Stomach (tissue), 9 donors: ENCODE data around the gene ATG5. TPM values are rescaled to one million over a fixed set of nuclear protein-coding genes. Genes with fewer than 3 reads are reported as not detected.
A peak's percentile ranks its signal among the peaks of the same experiment; 100 is the strongest.

Experiments used
- DNase-seq, 2 donors: peaks; one replicate each; pipeline versions ENCODE4 v3.0.0 to v3.0.0-alpha.2; 2013 to 2019
- H3K27ac ChIP-seq, 5 donors: fragments of 200-600 bp in 4 of 5; sonication (generic) in 4 of 5; one replicate each; pipeline ENCODE4 v1.5.1; 2013 to 2019; ENCODE audit warnings: mild to moderate bottlenecking in 1 of 5, moderate library complexity in 1 of 5
- H3K27me3 ChIP-seq, 3 donors: fragments of 200-600 bp; sonication (generic); one replicate each; pipeline ENCODE4 v1.5.1; 2017 to 2019; ENCODE audit warnings: mixed run types in 1 of 3
- H3K36me3 ChIP-seq, 4 donors: fragments of 200-600 bp; sonication (generic); 1 replicate in 3 of 4; 2 replicates in 1 of 4; pipeline ENCODE4 v1.5.1; 2016 to 2019
- H3K4me1 ChIP-seq, 4 donors: fragments of 200-600 bp; sonication (generic); one replicate each; pipeline ENCODE4 v1.5.1; 2016 to 2019
- H3K4me3 ChIP-seq, 4 donors: fragments of 200-600 bp; sonication (generic) in 3 of 4; one replicate each; pipeline ENCODE4 v1.5.1; 2016 to 2019; ENCODE audit warnings: mild to moderate bottlenecking in 1 of 4
- H3K9me3 ChIP-seq, 4 donors: fragments of 200-600 bp; sonication (generic); one replicate each; pipeline ENCODE4 v1.5.1; 2016 to 2019
- CTCF ChIP-seq, 7 experiments: fragments of 450-650 bp in 4 of 7; fragments of 200-600 bp in 3 of 7; sonication (generic) in 3 of 7; IDR thresholded peaks; one replicate each; pipeline ENCODE4 v1.5.1; 2016 to 2019; ENCODE audit warnings: antibody characterized with exemption in 7 of 7, control low read depth in 2 of 7, mild to moderate bottlenecking in 1 of 7
- EP300 ChIP-seq: sonication (generic); formaldehyde crosslinking; IDR thresholded peaks from one replicate; pipeline ENCODE4 v1.6.1; 2017; ENCODE audit warnings: antibody characterized with exemption
- POLR2A ChIP-seq, 4 donors: fragments of 450-650 bp; IDR thresholded peaks; one replicate each; pipeline ENCODE4 v1.6.1; 2016; ENCODE audit warnings: antibody characterized with exemption in 4 of 4, control low read depth in 2 of 4, mild to moderate bottlenecking in 1 of 4, moderate library complexity in 1 of 4
- POLR2AphosphoS5 ChIP-seq, 3 donors: sonication (generic); formaldehyde crosslinking; IDR thresholded peaks; one replicate each; pipeline ENCODE4 v1.6.1; 2016; ENCODE audit warnings: antibody characterized with exemption in 3 of 3
- WGBS, 5 donors: extraction: QIAGEN DNeasy Blood & Tissue Kit in 3 of 5; methylation state at CpG; one replicate each; pipeline versions ENCODE4 v1.1.5 to v1.1.7; 2013 to 2018; 5-methylcytosine and 5-hydroxymethylcytosine counted together
- intact Hi-C: fragments of 100-400 bp; cut with DNase I; formaldehyde crosslinking; loops from one replicate; pipeline ENCODE4 v1.15.1; 2023; ENCODE audit warnings: low total_unique reads
- polyA plus RNA-seq, 3 donors: library from polyadenylated mRNA; stranded (reverse); fragments of 200-250 nt; gene quantifications; one replicate each; pipeline ENCODE4 v1.2.3, GENCODE V29; 2013
- total RNA-seq, 5 donors: library from RNA; depleted of rRNA; stranded (reverse); fragments of >200 nt; gene quantifications; one replicate each; pipeline versions ENCODE4 v1.1.0 to v1.2.3, GENCODE V29; 2014 to 2016
- donor health status: healthy with polysubstance abuse.
- donor health status: Bipolar disorder and iron deficiency.
- donor health status: healthy.

The ATG5 gene
- total and polyA plus RNA-seq, 8 donors = 12.8 to 89.4 (median 25.5) TPM

- peaks cover 0 to 21% (median 13%) of the 10 kb centered on the region in 4 donors for H3K36me3 ChIP-seq
- DNase-seq = no peak
- H3K27me3 ChIP-seq = no peaks in the 10 kb centered on the region
- intact Hi-C loops = no loop called here
- H3K27ac ChIP-seq = no peak overlapping the region
- no peaks in the 10 kb centered on the region for H3K9me3 ChIP-seq
- 90 to 94% (median 93%) methylated on average over 1 of the region's 1 CpG for WGBS, 5 donors
- TF ChIP-seq POLR2A (IDR thresholded peaks at IDR 0.05) = no peak
- TF ChIP-seq EP300 = no peak
- TF ChIP-seq POLR2AphosphoS5 (IDR thresholded peaks at IDR 0.05) = no peak
- TF ChIP-seq CTCF (IDR thresholded peaks at IDR 0.05) = no peak
- H3K4me3 ChIP-seq = no peak overlapping the region
- peaks cover 0 to 10% (median 3%) of the 10 kb centered on the region in 4 donors for H3K4me1 ChIP-seq
Measured at GRCh38 chr6:106199331-106199730, 126.2 kb downstream of the ATG5 start.

GRCh38 chr6:106197441-106197840 lies 128.1 kb downstream of the ATG5 start:
- no peak for TF ChIP-seq POLR2A (IDR thresholded peaks at IDR 0.05)
- TF ChIP-seq EP300 = no peak
- TF ChIP-seq POLR2AphosphoS5 (IDR thresholded peaks at IDR 0.05) = no peak
- no peak for TF ChIP-seq CTCF (IDR thresholded peaks at IDR 0.05)
- intact Hi-C loops = no loop called here
- Histone ChIP-seq H3K27me3 (no peaks in the 10 kb centered on the region), H3K36me3 (peaks cover 0 to 21% (median 13%) of the 10 kb centered on the region in 4 donors), H3K27ac (no peak overlapping the region), H3K4me1 (peaks cover 0 to 10% (median 3%) of the 10 kb centered on the region in 4 donors), H3K4me3 (no peak overlapping the region), H3K9me3 (no peaks in the 10 kb centered on the region)
- 75 to 86% (median 82%) methylated on average over 4 of the region's 4 CpGs for WGBS, 5 donors
- no peak for DNase-seq

- DNase-seq = no peak
- WGBS, 5 donors = 76 to 88% (median 84%) methylated on average over 7 of the region's 7 CpGs
- peaks cover 0 to 5% (median 1%) of the 10 kb centered on the region in 4 donors for H3K36me3 ChIP-seq
- TF ChIP-seq EP300 (no peak), POLR2AphosphoS5 (IDR thresholded peaks at IDR 0.05) (peak in 1 of 3 donors; percentile 10), CTCF (IDR thresholded peaks at IDR 0.05) (no peak), POLR2A (IDR thresholded peaks at IDR 0.05) (no peak)
- no peak overlapping the region for H3K4me3 ChIP-seq
- intact Hi-C loops = no loop called here
- peaks cover 0 to 10% (median 3%) of the 10 kb centered on the region in 4 donors for H3K4me1 ChIP-seq
- H3K27ac ChIP-seq = peak overlapping the region in 1 of 5 donors; percentile 40
- no peaks in the 10 kb centered on the region for H3K27me3 ChIP-seq
- H3K9me3 ChIP-seq = no peaks in the 10 kb centered on the region
Measured at GRCh38 chr6:106194949-106195921, 130.3 kb downstream of the ATG5 start.

GRCh38 chr6:106192824-106193223 lies 132.7 kb downstream of the ATG5 start:
- no peak overlapping the region for H3K4me3 ChIP-seq
- no peaks in the 10 kb centered on the region for H3K36me3 ChIP-seq
- no peaks in the 10 kb centered on the region for H3K9me3 ChIP-seq
- H3K27ac ChIP-seq = no peak overlapping the region
- TF ChIP-seq EP300 (no peak), POLR2AphosphoS5 (IDR thresholded peaks at IDR 0.05) (no peak), POLR2A (IDR thresholded peaks at IDR 0.05) (no peak), CTCF (IDR thresholded peaks at IDR 0.05) (no peak)
- DNase-seq = no peak
- peaks cover 0 to 6% (median 0%) of the 10 kb centered on the region in 4 donors for H3K4me1 ChIP-seq
- intact Hi-C loops = no loop called here
- WGBS, 5 donors = 46 to 56% (median 53%) methylated on average over 4 of the region's 4 CpGs
- no peaks in the 10 kb centered on the region for H3K27me3 ChIP-seq
